Calu3 (cell line): ENCODE results near the gene TSBP1. TPM values are rescaled to one million over a fixed set of nuclear protein-coding genes. Genes with fewer than 3 reads are reported as not detected.

Experiments used
- BruUV-seq: library from RNA; stranded (reverse); fragments of 400-500 nt; replicated peaks from 2 replicates; lab custom pipeline; 2021; lab: Mats Ljungman, UMichigan
- CTCF ChIA-PET: fragments of 300-600 bp; sonication (Branson Sonifier 250); formaldehyde crosslinking; loops from one replicate; lab custom pipeline; 2022; ENCODE audit warnings: antibody characterized with exemption; lab: Charles Lee
- DNase-seq: peaks from one replicate; pipeline ENCODE4 v3.0.0; 2022
- H3K27ac Mint-ChIP-seq: one replicate; pipeline ENCODE4 v1.8.0; 2022; ENCODE audit warnings: mixed read lengths; ENCODE audit not compliant: unreplicated experiment
- H3K27me3 Mint-ChIP-seq: one replicate; pipeline ENCODE4 v1.8.0; 2022; ENCODE audit warnings: mixed read lengths; ENCODE audit not compliant: unreplicated experiment
- H3K36me3 Mint-ChIP-seq: one replicate; pipeline ENCODE4 v1.8.0; 2022; ENCODE audit warnings: mild to moderate bottlenecking, moderate library complexity, mixed read lengths; ENCODE audit not compliant: insufficient read depth, unreplicated experiment
- H3K4me1 Mint-ChIP-seq: one replicate; pipeline ENCODE4 v1.8.0; 2022; ENCODE audit warnings: mild to moderate bottlenecking, low read depth, mixed read lengths; ENCODE audit not compliant: unreplicated experiment
- H3K4me3 Mint-ChIP-seq: one replicate; pipeline ENCODE4 v1.8.0; 2022; ENCODE audit warnings: mild to moderate bottlenecking, low read depth, moderate library complexity, mixed read lengths; ENCODE audit not compliant: unreplicated experiment
- H3K9me3 Mint-ChIP-seq: one replicate; pipeline ENCODE4 v1.8.0; 2022; ENCODE audit warnings: low read depth, mixed read lengths; ENCODE audit not compliant: unreplicated experiment
- CTCF ChIP-seq: fragments of 200-600 bp; IDR thresholded peaks from one replicate; pipeline ENCODE4 v1.8.0; 2022; ENCODE audit warnings: antibody characterized with exemption; ENCODE audit not compliant: unreplicated experiment
- intact Hi-C: fragments of 100-400 bp; cut with micrococcal nuclease; formaldehyde crosslinking; loops from one replicate; pipeline ENCODE4 v1.10.0; 2022; ENCODE audit not compliant: unreplicated experiment
- total RNA-seq: library from RNA; stranded (reverse); gene quantifications from 2 replicates; pipeline ENCODE4 v1.2.3, GENCODE V29; 2022

TSBP1 gene
- total RNA-seq, 1 experiment from 2014 or later = not detected

GRCh38 chr6:32386040-32386439 is 14.3 kb upstream of the TSBP1 start:
- no peak for TF ChIP-seq CTCF
- Mint-ChIP-seq H3K4me3 (no peak overlapping the region), H3K27ac (no peak overlapping the region), H3K27me3 (peaks cover 45% of the 10 kb centered on the region), H3K36me3 (no peaks in the 10 kb centered on the region), H3K4me1 (peaks cover 18% of the 10 kb centered on the region), H3K9me3 (no peaks in the 10 kb centered on the region)
- BruUV-seq = no TSS peak
- CTCF ChIA-PET = no interaction called here
- DNase-seq = no peak
- intact Hi-C loops = no loop called here

GRCh38 chr6:32382757-32383420 is 11.2 kb upstream of the TSBP1 start:
- no peaks in the 10 kb centered on the region for H3K9me3 Mint-ChIP-seq
- H3K27ac Mint-ChIP-seq = no peak overlapping the region
- no peak for DNase-seq
- H3K36me3 Mint-ChIP-seq = no peaks in the 10 kb centered on the region
- BruUV-seq = no TSS peak
- TF ChIP-seq CTCF = no peak
- CTCF ChIA-PET = interaction anchor here (1.0 to 1.5 kb wide), 2 partner anchors 9 to 18 kb away, joined by 3 to 6 read pairs; no protein-coding TSS in a partner anchor
- H3K4me1 Mint-ChIP-seq = peaks cover 19% of the 10 kb centered on the region
- peaks cover 22% of the 10 kb centered on the region for H3K27me3 Mint-ChIP-seq
- H3K4me3 Mint-ChIP-seq = no peak overlapping the region
- intact Hi-C loops = no loop called here

- H3K27me3 Mint-ChIP-seq = no peaks in the 10 kb centered on the region
- BruUV-seq = no TSS peak
- H3K27ac Mint-ChIP-seq = no peak overlapping the region
- H3K9me3 Mint-ChIP-seq = no peaks in the 10 kb centered on the region
- intact Hi-C loops = no loop called here
- CTCF ChIA-PET = no interaction called here
- TF ChIP-seq CTCF = no peak
- H3K4me3 Mint-ChIP-seq = no peak overlapping the region
- H3K36me3 Mint-ChIP-seq = no peaks in the 10 kb centered on the region
- DNase-seq = no peak
- H3K4me1 Mint-ChIP-seq = peaks cover 45% of the 10 kb centered on the region
Observed at GRCh38 chr6:32379545-32379944, 7.8 kb upstream of the TSBP1 start.

GRCh38 chr6:32375739-32376529 is 4.2 kb upstream of the TSBP1 start:
- CTCF ChIA-PET = no interaction called here
- Mint-ChIP-seq H3K9me3 (no peaks in the 10 kb centered on the region), H3K27me3 (no peaks in the 10 kb centered on the region), H3K36me3 (peaks cover 6% of the 10 kb centered on the region), H3K27ac (no peak overlapping the region), H3K4me3 (no peak overlapping the region), H3K4me1 (peaks cover 56% of the 10 kb centered on the region)
- intact Hi-C loops = no loop called here
- DNase-seq = no peak
- no TSS peak for BruUV-seq
- no peak for TF ChIP-seq CTCF
